GM12878 (cell line): ENCODE results near the gene RNF31. TPM values are rescaled to one million over a fixed set of nuclear protein-coding genes. Genes with fewer than 3 reads are reported as not detected.

ENCODE experiments used
- ASH2L ChIP-seq: fragments of 300-600, 200-600 bp; sonication (generic); IDR thresholded peaks from 2 replicates; pipeline ENCODE4 v1.6.1; 2017; ENCODE audit warnings: low read depth, mild to moderate bottlenecking, borderline replicate concordance
- ATF3 ChIP-seq: IDR thresholded peaks from 2 replicates; pipeline ENCODE4 v1.6.1; 2011; ENCODE audit warnings: low read depth, mild to moderate bottlenecking, low read length, moderate library complexity, borderline replicate concordance; ENCODE audit errors: extremely low read depth
- BCL11A ChIP-seq: IDR thresholded peaks from 2 replicates; pipeline ENCODE4 v1.6.1; 2011; ENCODE audit warnings: low read depth, low read length
- CBFB ChIP-seq: IDR thresholded peaks from 2 replicates; pipeline ENCODE4 v1.6.1; 2016; ENCODE audit warnings: antibody characterized with exemption, low read depth
- IKZF1 ChIP-seq: fragments of 450-650 bp; conservative IDR thresholded peaks from 2 replicates; pipeline ENCODE4 v1.6.1; 2017; ENCODE audit warnings: antibody characterized with exemption, mild to moderate bottlenecking
- MEF2B ChIP-seq: fragments of 450-650 bp; IDR thresholded peaks from 2 replicates; pipeline ENCODE4 v1.6.1; 2018; ENCODE audit warnings: mild to moderate bottlenecking, moderate library complexity; ENCODE audit not compliant: partially characterized antibody, poor library complexity, severe bottlenecking
- MYB ChIP-seq: fragments of 150-350 bp; IDR thresholded peaks from 2 replicates; pipeline ENCODE4 v1.6.1; 2014; ENCODE audit warnings: mild to moderate bottlenecking, low read depth, low read length, borderline replicate concordance
- NKRF ChIP-seq: fragments of 450-650 bp; conservative IDR thresholded peaks from 2 replicates; pipeline ENCODE4 v1.6.1; 2017; ENCODE audit warnings: mild to moderate bottlenecking, moderate library complexity
- PAX8 ChIP-seq: fragments of 450-650 bp; IDR thresholded peaks from 2 replicates; pipeline ENCODE4 v1.6.1; 2017; ENCODE audit warnings: mild to moderate bottlenecking, moderate library complexity
- PML ChIP-seq: IDR thresholded peaks from 2 replicates; pipeline ENCODE4 v1.6.1; 2012; ENCODE audit warnings: low read length, inconsistent platforms
- SUPT20H ChIP-seq: IDR thresholded peaks from 2 replicates; pipeline ENCODE4 v1.6.1; 2011; ENCODE audit warnings: low read depth, mild to moderate bottlenecking, low read length, moderate library complexity, borderline replicate concordance; ENCODE audit not compliant: control insufficient read depth
- TARDBP ChIP-seq: IDR thresholded peaks from 2 replicates; pipeline ENCODE4 v1.6.1; 2016; ENCODE audit warnings: borderline replicate concordance
- YBX1 ChIP-seq: fragments of 450-650 bp; IDR thresholded peaks from 2 replicates; pipeline ENCODE4 v1.6.1; 2016; ENCODE audit warnings: antibody characterized with exemption
- ZBTB33 ChIP-seq: fragments of 450-650 bp; IDR thresholded peaks from 2 replicates; pipeline ENCODE4 v1.6.1; 2017; ENCODE audit warnings: mild to moderate bottlenecking
- ZNF24 ChIP-seq: fragments of 450-650 bp; IDR thresholded peaks from 2 replicates; pipeline ENCODE4 v1.6.1; 2017; ENCODE audit warnings: antibody characterized with exemption, mild to moderate bottlenecking
- ZNF622 ChIP-seq: fragments of 450-650 bp; IDR thresholded peaks from 2 replicates; pipeline ENCODE4 v1.6.1; 2017; ENCODE audit warnings: mild to moderate bottlenecking, inconsistent platforms
- polyA plus RNA-seq, 11 experiments: library from polyadenylated mRNA; depleted of rRNA in 4 of 11; unstranded in 6 of 11; stranded (reverse) in 5 of 11; fragments of >200 nt; fragmentation: Nextera tagmentation in 4 of 11; fragmentation: Illumina TruSeq in 1 of 11; extraction: Ambion mirVana in 4 of 11; extraction: Trizol in 1 of 11; gene quantifications; 1 replicate in 1 of 11; 2 replicates in 10 of 11; pipeline versions ENCODE4 v1.2.1 to v1.2.3, GENCODE V29; 2011 to 2016; ENCODE audit warnings: inconsistent platforms in 2 of 11, missing spikeins in 2 of 11, low read depth in 1 of 11
- total RNA-seq, 4 experiments: library from RNA; depleted of rRNA in 3 of 4; stranded (reverse); fragments of >200 nt in 3 of 4; fragmentation: Illumina TruSeq in 1 of 4; extraction: Trizol in 1 of 4; gene quantifications; 2 replicates each; pipeline versions ENCODE4 v1.2.1 to v1.2.3, GENCODE V29; 2013 to 2021
- TF ChIP-seq, protein P1 (sequence below): fragments of 450-650 bp; formaldehyde crosslinking; IDR thresholded peaks from 2 replicates; pipeline ENCODE4 v1.4.0; 2022; ENCODE audit warnings: mild to moderate bottlenecking, moderate library complexity

RNF31 gene
- total and polyA plus RNA-seq, 10 of the 15 experiments (the other 5 are each of a cell fraction or from before 2014, with no cell fraction given), result 8.5 to 92.7 (median 52.0) TPM

DNA sequence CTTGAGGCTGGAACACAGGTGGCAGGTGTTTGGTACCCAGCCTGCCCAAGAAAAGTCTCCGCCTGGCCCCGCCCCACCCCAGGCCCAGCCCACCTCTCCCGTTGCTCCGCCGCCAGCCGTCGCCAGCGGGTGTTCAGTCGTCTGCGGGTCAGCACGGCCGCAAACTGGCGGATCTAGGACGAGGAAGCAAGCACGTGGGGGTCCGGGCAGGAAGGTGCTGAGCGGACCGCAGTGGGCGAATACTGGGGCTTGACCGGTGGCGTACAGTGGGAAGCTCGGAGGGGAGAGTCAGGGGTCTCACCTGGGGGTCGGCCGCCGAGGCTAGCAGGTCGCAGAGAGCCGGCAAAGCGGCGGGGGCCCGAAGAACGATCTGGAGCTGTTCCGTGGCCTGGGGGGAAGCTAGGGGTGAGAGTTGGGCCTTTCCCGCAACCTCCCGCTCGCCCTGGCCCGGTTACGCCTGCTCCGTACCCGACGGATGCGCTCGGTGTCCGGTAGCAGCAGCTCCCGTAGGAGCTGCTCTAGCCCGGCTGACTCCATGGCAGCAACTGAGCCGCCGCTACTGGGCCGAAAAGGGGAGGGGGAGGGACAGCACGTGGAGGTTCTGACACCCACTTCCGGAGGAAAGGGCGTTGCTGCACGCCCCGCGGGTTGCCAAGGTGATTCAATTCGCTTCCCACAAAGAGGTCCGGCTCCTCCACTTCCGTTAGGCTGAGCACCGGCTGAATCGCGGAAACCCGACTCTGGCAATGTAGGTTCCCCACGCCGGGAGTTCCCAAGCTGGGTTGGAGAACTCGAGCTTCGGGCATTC lies 41.2 kb downstream of the RNF31 start, which contains the start of gene IPO4 (continued):
- peak; percentile 99 for TF ChIP-seq NKRF
- peak; percentile 84 for TF ChIP-seq TARDBP
- TF ChIP-seq IKZF1, result peak; percentile 78
- no peak for TF ChIP-seq ZNF622
- TF ChIP-seq ZNF24, result peak; percentile 81
- no peak for TF ChIP-seq SUPT20H
- TF ChIP-seq ATF3, result 0 out of 2 replicates have a peak, but pooled peaks have one; percentile 31
- peak; percentile 44; the same call in 1 of the 2 replicates for TF ChIP-seq BCL11A
- TF ChIP-seq ZBTB33, result no peak
- TF ChIP-seq MEF2B, result peak; percentile 53
- peak; percentile 76; the same call in 1 of the 2 replicates for TF ChIP-seq MYB
- TF ChIP-seq ASH2L, result no peak
- TF ChIP-seq, protein P1, sequence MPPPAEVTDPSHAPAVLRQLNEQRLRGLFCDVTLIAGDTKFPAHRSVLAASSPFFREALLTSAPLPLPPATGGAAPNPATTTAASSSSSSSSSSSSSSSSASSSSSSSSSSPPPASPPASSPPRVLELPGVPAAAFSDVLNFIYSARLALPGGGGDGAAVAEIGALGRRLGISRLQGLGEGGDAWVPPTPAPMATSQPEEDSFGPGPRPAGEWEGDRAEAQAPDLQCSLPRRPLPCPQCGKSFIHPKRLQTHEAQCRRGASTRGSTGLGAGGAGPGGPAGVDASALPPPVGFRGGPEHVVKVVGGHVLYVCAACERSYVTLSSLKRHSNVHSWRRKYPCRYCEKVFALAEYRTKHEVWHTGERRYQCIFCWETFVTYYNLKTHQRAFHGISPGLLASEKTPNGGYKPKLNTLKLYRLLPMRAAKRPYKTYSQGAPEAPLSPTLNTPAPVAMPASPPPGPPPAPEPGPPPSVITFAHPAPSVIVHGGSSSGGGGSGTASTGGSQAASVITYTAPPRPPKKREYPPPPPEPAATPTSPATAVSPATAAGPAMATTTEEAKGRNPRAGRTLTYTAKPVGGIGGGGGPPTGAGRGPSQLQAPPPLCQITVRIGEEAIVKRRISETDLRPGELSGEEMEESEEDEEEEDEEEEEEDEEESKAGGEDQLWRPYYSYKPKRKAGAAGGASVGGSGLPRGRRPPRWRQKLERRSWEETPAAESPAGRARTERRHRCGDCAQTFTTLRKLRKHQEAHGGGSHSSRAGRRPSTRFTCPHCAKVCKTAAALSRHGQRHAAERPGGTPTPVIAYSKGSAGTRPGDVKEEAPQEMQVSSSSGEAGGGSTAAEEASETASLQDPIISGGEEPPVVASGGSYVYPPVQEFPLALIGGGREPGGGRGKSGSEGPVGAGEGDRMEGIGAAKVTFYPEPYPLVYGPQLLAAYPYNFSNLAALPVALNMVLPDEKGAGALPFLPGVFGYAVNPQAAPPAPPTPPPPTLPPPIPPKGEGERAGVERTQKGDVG (CRISPR knock-in tag), result no peak
- TF ChIP-seq CBFB, result peak; percentile 96; the same call in 1 of the 2 replicates
- TF ChIP-seq YBX1, result no peak
- peak; percentile 82; the same call in 1 of the 2 replicates for TF ChIP-seq PML
- no peak for TF ChIP-seq PAX8
